GM12872 (cell line): ENCODE data around the gene SLC16A11.

Experiments used
- TF ChIP-seq, protein P1 (sequence below): IDR thresholded peaks from 3 replicates; pipeline ENCODE4 v1.5.1; 2011; ENCODE audit warnings: low read depth, mild to moderate bottlenecking, low read length, moderate library complexity; ENCODE audit not compliant: insufficient read depth

Gene SLC16A11

DNA sequence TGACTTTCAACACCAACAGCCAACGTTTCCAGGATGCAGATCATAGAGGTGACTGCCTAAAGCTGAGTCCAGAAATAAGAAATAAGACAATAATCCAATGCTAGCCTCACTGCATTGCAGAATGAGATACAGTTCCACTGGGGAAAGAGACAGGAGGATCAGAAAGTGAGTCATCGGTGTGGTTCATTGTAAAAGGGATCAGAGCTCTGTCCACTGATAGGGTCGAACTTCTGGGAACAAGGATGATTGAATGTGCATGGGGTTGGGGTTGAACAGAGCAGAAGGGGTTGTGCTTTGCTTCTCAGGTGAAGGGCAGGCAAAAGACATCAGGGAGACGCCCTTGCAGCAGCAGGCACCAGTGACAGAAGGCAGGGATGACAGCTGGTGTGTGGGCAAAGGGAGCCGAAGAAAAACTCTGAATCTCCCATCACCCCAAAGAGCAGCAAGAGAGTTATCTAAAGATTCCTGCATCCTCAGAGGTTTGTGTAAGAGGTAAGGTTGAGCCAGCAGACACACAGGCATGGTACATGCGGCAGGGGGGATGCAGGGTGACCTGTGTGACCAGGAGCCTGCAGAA is 19.7 kb upstream of the SLC16A11 start:
- TF ChIP-seq, protein P1, sequence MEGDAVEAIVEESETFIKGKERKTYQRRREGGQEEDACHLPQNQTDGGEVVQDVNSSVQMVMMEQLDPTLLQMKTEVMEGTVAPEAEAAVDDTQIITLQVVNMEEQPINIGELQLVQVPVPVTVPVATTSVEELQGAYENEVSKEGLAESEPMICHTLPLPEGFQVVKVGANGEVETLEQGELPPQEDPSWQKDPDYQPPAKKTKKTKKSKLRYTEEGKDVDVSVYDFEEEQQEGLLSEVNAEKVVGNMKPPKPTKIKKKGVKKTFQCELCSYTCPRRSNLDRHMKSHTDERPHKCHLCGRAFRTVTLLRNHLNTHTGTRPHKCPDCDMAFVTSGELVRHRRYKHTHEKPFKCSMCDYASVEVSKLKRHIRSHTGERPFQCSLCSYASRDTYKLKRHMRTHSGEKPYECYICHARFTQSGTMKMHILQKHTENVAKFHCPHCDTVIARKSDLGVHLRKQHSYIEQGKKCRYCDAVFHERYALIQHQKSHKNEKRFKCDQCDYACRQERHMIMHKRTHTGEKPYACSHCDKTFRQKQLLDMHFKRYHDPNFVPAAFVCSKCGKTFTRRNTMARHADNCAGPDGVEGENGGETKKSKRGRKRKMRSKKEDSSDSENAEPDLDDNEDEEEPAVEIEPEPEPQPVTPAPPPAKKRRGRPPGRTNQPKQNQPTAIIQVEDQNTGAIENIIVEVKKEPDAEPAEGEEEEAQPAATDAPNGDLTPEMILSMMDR: no peak

DNA sequence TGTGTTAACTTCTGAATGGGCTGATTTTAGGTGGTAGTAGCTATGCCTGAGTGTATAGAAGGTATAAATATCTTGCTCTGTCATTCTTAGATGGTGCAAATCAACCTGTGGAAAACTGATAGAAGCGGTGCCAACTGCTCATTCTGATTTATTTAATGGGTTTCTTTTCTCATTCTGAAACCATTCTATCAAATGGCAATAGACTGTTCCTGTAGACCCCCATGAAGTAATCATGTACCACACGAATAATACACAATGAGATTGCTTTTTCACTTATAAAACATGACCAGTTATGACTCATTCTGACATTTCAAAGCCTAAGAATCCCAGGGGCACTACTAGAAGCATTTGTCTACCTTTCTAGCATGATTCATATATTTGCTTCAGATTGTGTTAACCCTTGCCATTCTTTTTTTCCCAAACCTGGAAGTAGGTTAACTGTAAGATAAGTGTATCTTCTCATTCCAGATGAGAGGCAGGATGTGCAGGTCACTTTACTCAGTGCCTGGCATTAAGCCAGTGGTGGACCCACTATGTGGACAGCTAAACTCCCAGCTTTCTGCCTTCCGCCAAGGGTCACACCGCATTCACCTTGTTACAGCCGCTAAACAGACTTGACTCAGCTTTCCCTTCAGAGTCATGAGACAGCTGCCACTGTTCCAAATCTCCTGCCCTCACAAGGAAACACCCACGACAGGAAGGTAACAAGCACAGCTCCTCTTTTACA is 16.4 kb upstream of the SLC16A11 start:
- TF ChIP-seq, protein P1: no peak

DNA sequence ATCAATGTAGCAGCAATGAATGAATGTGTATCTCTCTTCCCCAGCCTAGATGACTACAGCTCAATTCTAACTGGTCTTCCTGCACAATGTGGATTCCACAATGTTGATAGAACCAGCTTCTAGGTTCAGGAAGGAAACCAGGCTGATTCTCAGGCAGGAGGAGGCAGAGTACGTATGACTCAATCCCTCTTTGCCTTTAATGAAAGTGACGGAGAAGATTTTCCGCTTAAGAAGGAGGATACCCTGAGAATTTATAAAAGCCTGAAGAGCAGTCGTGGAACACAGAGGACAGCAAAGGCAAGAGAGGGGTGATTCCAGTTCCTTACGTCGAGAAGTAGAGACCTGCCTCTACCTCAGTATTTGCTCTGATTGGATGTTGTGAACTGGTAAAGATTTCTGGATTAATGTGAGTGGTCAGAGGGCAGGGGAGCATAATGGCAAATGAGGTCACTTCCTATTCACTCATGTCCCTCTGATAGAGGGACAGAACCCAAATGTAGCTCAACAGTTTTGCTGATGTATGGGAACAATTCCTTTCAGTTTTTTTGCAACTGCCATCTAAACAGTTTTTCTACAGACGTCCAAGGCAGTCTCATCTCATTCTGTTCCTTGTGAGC is 15.0 kb upstream of the SLC16A11 start:
- TF ChIP-seq, protein P1: no peak

DNA sequence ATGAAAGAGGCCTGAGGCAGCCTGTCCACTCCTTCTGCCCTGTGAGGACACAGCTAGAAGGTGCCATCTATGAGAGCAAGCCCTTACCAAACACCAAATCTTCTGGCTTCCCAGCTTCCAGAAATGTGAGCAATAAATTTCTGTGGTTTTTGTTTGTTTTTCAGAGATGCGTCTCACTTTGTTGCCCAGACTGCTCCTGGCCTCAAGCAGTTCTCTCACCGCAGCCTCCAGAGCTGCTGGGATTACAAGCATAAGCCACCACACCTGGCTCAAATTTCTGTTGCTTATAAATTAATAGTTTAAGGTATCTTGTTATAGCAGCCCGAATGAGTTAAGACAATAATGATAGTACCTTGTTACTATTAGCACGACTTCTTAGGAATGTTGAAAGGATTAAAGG is 12.5 kb upstream of the SLC16A11 start:
- TF ChIP-seq, protein P1: no peak

DNA sequence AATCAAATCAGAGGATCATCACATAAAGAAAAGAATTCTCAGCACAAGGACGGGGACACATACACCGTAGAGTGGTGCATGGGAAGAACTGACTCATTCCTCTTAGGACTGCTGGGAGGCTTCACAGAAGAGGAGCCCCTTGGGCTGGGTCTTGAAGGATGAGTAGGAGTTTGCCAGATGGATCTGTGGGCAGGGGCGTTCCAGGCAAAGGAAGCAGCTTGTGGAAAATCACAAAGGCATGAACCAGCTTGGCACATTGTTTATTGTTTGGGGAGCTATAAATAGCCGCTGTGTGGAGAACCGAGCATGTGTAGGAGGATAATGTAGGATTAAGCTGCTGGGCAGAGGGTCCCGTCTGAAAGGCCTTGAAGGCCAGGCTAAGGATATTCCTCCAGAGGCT is 5.1 kb upstream of the SLC16A11 start:
- TF ChIP-seq, protein P1: no peak

DNA sequence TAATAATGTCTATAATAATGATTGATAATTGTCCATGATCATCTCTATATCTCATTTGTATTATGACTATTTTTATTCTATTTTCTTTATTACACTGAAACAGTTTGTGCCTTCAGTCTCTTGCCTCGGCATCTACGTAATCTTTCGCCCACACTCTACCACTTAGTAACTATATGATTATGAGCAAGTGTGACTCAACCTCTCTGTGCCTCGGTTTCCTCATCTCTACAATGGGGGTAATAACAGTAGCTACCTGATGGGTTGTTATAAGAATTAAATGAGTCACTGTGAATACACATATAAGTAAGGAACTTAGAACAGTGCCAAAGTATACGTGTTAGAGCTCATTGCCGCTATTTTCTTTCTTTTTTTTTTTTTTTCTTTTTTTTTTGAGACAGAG is 3.7 kb upstream of the SLC16A11 start:
- TF ChIP-seq, protein P1: no peak

DNA sequence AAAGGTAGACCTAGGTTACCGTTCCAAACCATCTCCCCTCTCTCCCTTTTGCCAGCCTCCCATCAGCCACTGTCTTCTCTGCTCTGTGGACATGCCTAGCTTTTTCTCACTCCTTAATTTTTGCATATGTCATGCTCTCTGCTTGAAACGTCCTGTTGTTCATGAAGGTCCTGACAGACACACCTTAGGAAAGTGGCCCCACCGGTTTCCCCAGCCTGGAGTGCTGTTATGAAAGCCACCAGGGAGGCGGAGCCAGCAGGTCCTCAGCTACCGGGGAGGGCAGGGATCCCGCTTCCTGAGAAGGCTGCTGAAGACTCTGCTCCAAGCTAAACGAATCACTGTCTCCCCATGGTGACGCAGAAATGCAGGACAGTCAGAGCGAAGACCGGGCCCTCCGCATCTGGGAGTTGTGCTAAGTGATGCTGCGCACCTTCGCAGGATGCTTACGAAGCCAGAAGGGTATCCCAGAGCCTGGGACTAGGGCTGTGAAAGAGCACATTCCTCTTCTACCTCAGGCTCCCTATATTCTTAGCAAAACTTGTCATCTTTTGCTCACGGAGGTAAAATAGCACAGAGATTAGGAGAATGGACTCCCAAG is 2.3 kb upstream of the SLC16A11 start:
- TF ChIP-seq, protein P1: no peak
